ENCODE results near the gene ZBTB46.

ZBTB46 gene

GRCh38 chr20:63706852-63707557 is 124.1 kb downstream of the ZBTB46 start:
- H3K9me3 ChIP-seq (ENCODE audit: control insufficient read depth, insufficient read depth, low read depth, low read length): no peaks in the 10 kb centered on the region
- peak overlapping the region; percentile 71; the same call in 1 of the 2 replicates for H3K27ac ChIP-seq (ENCODE audit: extremely low read depth, low read depth, low read length)
- TF ChIP-seq ZNF549 (tag by site-specific recombination; IDR thresholded peaks at IDR 0.05) (no peak), ZBTB7A (tag by site-specific recombination; IDR thresholded peaks at IDR 0.05; ENCODE audit: low read depth) (peak; percentile 15; the same call in 1 of the 2 replicates), PATZ1 (tag by site-specific recombination; IDR thresholded peaks at IDR 0.05) (peak; percentile 12; the same call in 1 of the 2 replicates), IKZF3 (tag by site-specific recombination; IDR thresholded peaks at IDR 0.05) (peak; percentile 34; the same call in 1 of the 2 replicates), ZBTB10 (tag by site-specific recombination; IDR thresholded peaks at IDR 0.05) (peak; percentile 36; the same call in 1 of the 2 replicates), ZBTB26 (tag by site-specific recombination; optimal IDR thresholded peaks at IDR 0.05) (peak; percentile 98), CTCF (tag by site-specific recombination; IDR thresholded peaks at IDR 0.05) (peak; percentile 79), ZNF510 (tag by site-specific recombination; IDR thresholded peaks at IDR 0.05; ENCODE audit: insufficient replicate concordance) (no peak), KLF16 (tag by site-specific recombination; IDR thresholded peaks at IDR 0.05) (peak; percentile 38; the same call in 1 of the 2 replicates), ZNF654 (tag by site-specific recombination; IDR thresholded peaks at IDR 0.05; ENCODE audit: low read depth) (peak; percentile 44), ZNF174 (tag by site-specific recombination; IDR thresholded peaks at IDR 0.05) (no peak), ZEB2 (tag by site-specific recombination; IDR thresholded peaks at IDR 0.05) (peak; percentile 4; the same call in 1 of the 2 replicates), GLIS2 (tag by site-specific recombination; IDR thresholded peaks at IDR 0.05) (peak; percentile 24; the same call in 1 of the 2 replicates), ZNF18 (tag by site-specific recombination; IDR thresholded peaks at IDR 0.05) (no peak), ZBTB49 (tag by site-specific recombination; IDR thresholded peaks at IDR 0.05; ENCODE audit: low read depth) (no peak), ZNF341 (tag by site-specific recombination; IDR thresholded peaks at IDR 0.05; ENCODE audit: low read depth) (peak; percentile 36; the same call in 1 of the 2 replicates), ZBTB11 (tag by site-specific recombination; conservative IDR thresholded peaks at IDR 0.05; ENCODE audit: low read depth) (peak; percentile 44; the same call in 1 of the 2 replicates), ZNF610 (tag by site-specific recombination; IDR thresholded peaks at IDR 0.05; ENCODE audit: borderline replicate concordance) (no peak)
- peaks cover 25 to 66% of the 10 kb centered on the region in 2 experiments for H3K36me3 ChIP-seq (ENCODE audit: control insufficient read depth in 2 of 2, insufficient read depth in 1 of 2, low read length in 2 of 2)
- 0 out of 2 replicates have a peak, but pooled peaks cover 3% of the 10 kb centered on the region for H3K4me1 ChIP-seq (ENCODE audit: control insufficient read depth, insufficient read depth, low read length)
- POLR2A ChIA-PET: interaction anchor here (0.8 to 3.3 kb wide), 13 partner anchors 8 to 274 kb away, joined by 3 to 16 read pairs (median 7); partner anchors contain the start of genes DNAJC5, LIME1, PRPF6 and RTEL1
- peak overlapping the region; percentile 81 for H3K4me3 ChIP-seq (ENCODE audit: low read depth, low read length)
- CTCF ChIA-PET: interaction anchor here (0.6 to 1.4 kb wide), 5 partner anchors 18 to 299 kb away, joined by 3 to 4 read pairs (median 3); no protein-coding TSS in a partner anchor
